Esophagus muscularis mucosa (tissue), 4 donors: ENCODE measurements around the gene ATP6V0E1. TPM values are rescaled to one million over a fixed set of nuclear protein-coding genes. Genes with fewer than 3 reads are reported as not detected.

Experiments used
- DNase-seq: peaks from one replicate; pipeline ENCODE4 v3.0.0-alpha.2; 2017; ENCODE audit errors: extremely low spot score
- H3K27ac ChIP-seq, 4 donors: fragments of 200-600 bp; sonication (generic); replicated peaks in 1 of 4; 1 replicate in 3 of 4; 2 replicates in 1 of 4; pipeline ENCODE4 v1.5.1; 2016 to 2019; ENCODE audit warnings: mild to moderate bottlenecking in 1 of 4
- H3K27me3 ChIP-seq, 4 donors: fragments of 200-600 bp; sonication (generic); one replicate each; pipeline versions ENCODE4 v1.5.1 to v1.6.0; 2016 to 2019
- H3K36me3 ChIP-seq, 4 donors: fragments of 200-600 bp; sonication (generic); one replicate each; pipeline ENCODE4 v1.5.1; 2016 to 2019
- H3K4me1 ChIP-seq, 4 donors: fragments of 200-600 bp; sonication (generic); one replicate each; pipeline ENCODE4 v1.5.1; 2016 to 2019
- H3K4me3 ChIP-seq, 4 donors: fragments of 200-600 bp; sonication (generic); 1 replicate in 2 of 4; 2 replicates in 2 of 4; pipeline ENCODE4 v1.5.1; 2016 to 2019; ENCODE audit warnings: mild to moderate bottlenecking in 4 of 4, moderate library complexity in 1 of 4
- H3K9me3 ChIP-seq, 4 donors: fragments of 200-600 bp; sonication (generic); 1 replicate in 3 of 4; 2 replicates in 1 of 4; pipeline ENCODE4 v1.5.1; 2016 to 2019
- EP300 ChIP-seq: sonication (generic); formaldehyde crosslinking; IDR thresholded peaks from one replicate; pipeline ENCODE4 v1.6.1; 2017; ENCODE audit warnings: antibody characterized with exemption
- POLR2A ChIP-seq: fragments of 450-650 bp; IDR thresholded peaks from one replicate; pipeline ENCODE4 v1.6.1; 2017; ENCODE audit warnings: antibody characterized with exemption, moderate library complexity, mild to moderate bottlenecking, low read depth
- POLR2AphosphoS5 ChIP-seq, 2 donors: sonication (generic); formaldehyde crosslinking; IDR thresholded peaks; one replicate each; pipeline ENCODE4 v1.6.1; 2017; ENCODE audit warnings: antibody characterized with exemption in 2 of 2
- WGBS: methylation state at CpG from one replicate; pipeline ENCODE4 v1.1.5; 2018; 5-methylcytosine and 5-hydroxymethylcytosine counted together
- intact Hi-C: fragments of 100-400 bp; cut with DNase I; formaldehyde crosslinking; loops from one replicate; pipeline ENCODE4 v1.15.1; 2023
- total RNA-seq, 4 donors: library from RNA; depleted of rRNA; stranded (reverse); fragments of >200 nt; gene quantifications; one replicate each; pipeline versions ENCODE4 v1.1.0 to v1.2.1, GENCODE V29; 2016
- TF ChIP-seq, protein P1 (sequence below), 3 experiments: fragments of 200-600 bp in 2 of 3; fragments of 450-650 bp in 1 of 3; sonication (generic) in 2 of 3; IDR thresholded peaks; one replicate each; pipeline ENCODE4 v1.5.1; 2017 to 2019; ENCODE audit warnings: antibody characterized with exemption in 3 of 3, mild to moderate bottlenecking in 2 of 3, moderate library complexity in 1 of 3

Gene ATP6V0E1
- total RNA-seq, 4 donors from 2014 or later, result 106 to 210 (median 133) TPM

DNA sequence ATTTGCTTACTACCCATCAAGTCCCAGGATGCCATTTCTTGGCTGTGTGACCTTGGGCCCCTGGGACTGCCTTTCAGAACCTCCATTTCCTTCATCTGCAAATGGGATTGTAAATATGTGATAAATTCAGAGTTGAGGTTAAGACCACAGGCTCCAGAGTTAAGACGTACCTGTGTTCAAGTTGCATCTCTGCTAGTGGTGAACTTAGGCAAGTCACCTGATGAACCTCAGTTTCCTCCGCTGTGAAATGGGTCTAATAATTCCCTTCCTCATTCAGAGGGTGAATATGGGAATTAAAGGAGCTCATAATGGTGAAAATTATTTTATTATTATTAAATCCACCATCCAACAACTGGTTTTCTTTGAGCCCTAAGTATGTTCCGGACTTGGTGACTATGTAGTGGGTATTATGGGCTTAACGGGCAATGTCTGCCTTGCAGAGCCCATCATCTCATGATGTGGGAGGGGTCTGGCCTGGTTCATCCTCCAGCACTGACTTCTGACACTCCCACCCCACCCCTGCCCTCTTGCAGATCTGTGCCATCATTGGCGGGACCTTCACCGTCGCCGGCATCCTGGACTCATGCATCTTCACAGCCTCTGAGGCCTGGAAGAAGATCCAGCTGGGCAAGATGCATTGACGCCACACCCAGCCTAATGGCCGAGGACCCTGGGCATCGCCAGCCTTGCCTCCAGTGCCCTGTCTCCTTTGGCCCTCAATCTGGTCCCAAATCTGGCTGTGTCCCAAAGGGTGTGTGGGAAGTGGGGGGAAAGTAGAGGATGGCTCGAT lies 33.2 kb upstream of the ATP6V0E1 start:
- intact Hi-C loops, result no loop called here
- Histone ChIP-seq H3K4me3 (no peak overlapping the region), H3K27me3 (no peaks in the 10 kb centered on the region), H3K4me1 (peaks cover under 1 to 38% (median 11%) of the 10 kb centered on the region in 4 donors), H3K9me3 (no peaks in the 10 kb centered on the region), H3K36me3 (peaks cover 6 to 47% (median 40%) of the 10 kb centered on the region in 4 donors), H3K27ac (peak overlapping the region in 2 of 4 donors; percentile 68 to 79)
- no peak for DNase-seq
- 99% methylated on average over 10 of the region's 12 CpGs for WGBS
- TF ChIP-seq, protein P1, sequence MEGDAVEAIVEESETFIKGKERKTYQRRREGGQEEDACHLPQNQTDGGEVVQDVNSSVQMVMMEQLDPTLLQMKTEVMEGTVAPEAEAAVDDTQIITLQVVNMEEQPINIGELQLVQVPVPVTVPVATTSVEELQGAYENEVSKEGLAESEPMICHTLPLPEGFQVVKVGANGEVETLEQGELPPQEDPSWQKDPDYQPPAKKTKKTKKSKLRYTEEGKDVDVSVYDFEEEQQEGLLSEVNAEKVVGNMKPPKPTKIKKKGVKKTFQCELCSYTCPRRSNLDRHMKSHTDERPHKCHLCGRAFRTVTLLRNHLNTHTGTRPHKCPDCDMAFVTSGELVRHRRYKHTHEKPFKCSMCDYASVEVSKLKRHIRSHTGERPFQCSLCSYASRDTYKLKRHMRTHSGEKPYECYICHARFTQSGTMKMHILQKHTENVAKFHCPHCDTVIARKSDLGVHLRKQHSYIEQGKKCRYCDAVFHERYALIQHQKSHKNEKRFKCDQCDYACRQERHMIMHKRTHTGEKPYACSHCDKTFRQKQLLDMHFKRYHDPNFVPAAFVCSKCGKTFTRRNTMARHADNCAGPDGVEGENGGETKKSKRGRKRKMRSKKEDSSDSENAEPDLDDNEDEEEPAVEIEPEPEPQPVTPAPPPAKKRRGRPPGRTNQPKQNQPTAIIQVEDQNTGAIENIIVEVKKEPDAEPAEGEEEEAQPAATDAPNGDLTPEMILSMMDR (IDR thresholded peaks at IDR 0.05), result no peak
- TF ChIP-seq EP300 (no peak), POLR2A (no peak)

DNA sequence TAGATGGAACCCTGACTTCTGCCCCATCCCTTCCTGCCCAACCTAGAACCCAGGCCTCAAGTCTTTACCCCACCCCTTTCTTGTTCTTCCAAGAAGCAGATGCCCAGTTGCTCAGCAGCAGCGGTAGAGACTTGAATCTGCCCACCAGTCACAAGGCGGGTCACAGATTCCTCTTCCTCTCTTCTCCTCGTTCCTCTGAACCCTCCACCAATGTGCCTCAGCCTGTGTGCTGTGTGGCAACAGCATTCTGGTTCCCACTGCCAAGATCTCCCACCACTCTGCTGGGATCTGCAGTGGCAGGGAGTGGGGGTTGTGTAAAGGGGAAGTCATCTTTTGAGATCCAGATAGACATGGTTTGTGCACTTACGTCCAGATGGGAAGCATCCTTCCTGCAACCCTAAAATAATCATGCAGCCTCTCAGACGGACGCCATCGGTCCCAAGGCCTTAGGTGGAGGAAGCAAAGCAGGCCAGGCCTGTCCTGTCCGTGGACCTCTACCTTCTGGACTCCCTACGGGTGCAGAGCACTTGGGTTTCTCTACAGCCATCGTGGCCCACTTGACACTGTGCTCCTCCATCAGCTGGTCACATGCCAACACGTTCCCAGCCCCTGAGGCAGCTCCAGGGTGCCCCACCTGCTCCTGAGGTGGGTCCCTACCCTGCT lies 32.1 kb upstream of the ATP6V0E1 start:
- WGBS, result 80% methylated on average over 11 of the region's 11 CpGs
- DNase-seq, result no peak
- TF ChIP-seq, protein P1 (IDR thresholded peaks at IDR 0.05), result no peak
- TF ChIP-seq POLR2AphosphoS5 (IDR thresholded peaks at IDR 0.05), result no peak
- no peak for TF ChIP-seq EP300
- no peak for TF ChIP-seq POLR2A
- Histone ChIP-seq H3K4me3 (no peak overlapping the region), H3K4me1 (peaks cover 8 to 49% (median 14%) of the 10 kb centered on the region in 4 donors), H3K27ac (peak overlapping the region in 3 of 4 donors; percentile 68 to 79 (median 73)), H3K9me3 (no peaks in the 10 kb centered on the region), H3K27me3 (no peaks in the 10 kb centered on the region), H3K36me3 (peaks cover 2 to 37% (median 30%) of the 10 kb centered on the region in 4 donors)
- intact Hi-C loops, result no loop called here

DNA sequence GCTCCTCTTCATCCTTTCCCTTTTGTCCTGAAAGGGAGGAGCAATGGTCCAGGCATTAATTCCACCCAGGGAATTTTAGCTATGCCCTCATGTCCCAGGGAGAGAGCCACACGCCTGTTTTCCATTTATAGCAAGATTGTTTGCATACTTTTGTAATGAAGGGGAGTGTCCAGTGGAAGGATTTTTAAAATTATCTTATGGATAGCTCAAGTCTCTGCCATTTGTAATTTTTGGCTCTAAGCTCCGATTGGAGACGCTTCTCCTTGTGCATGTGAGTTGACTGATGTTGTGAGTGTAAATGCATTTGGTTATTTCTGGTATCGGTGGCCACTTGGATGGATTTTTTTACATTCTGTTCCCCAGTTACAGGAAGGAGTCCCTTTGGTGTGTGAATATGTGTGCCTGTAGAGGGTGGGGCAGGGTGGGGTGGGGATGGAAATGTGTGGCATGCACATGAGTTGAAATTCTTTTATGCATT lies 31.5 kb upstream of the ATP6V0E1 start:
- DNase-seq, result no peak
- 62% methylated on average over 4 of the region's 4 CpGs for WGBS
- intact Hi-C loops, result no loop called here
- no peaks in the 10 kb centered on the region for H3K9me3 ChIP-seq
- TF ChIP-seq POLR2A, result no peak
- TF ChIP-seq, protein P1 (IDR thresholded peaks at IDR 0.05), result no peak
- TF ChIP-seq EP300, result no peak
- TF ChIP-seq POLR2AphosphoS5 (IDR thresholded peaks at IDR 0.05), result peak; percentile 9 to 57
- peaks cover 0 to 33% (median 25%) of the 10 kb centered on the region in 4 donors for H3K36me3 ChIP-seq
- H3K27me3 ChIP-seq, result no peaks in the 10 kb centered on the region
- peak overlapping the region in 3 of 4 donors; percentile 68 to 79 (median 73) for H3K27ac ChIP-seq
- H3K4me1 ChIP-seq, result peaks cover 8 to 51% (median 15%) of the 10 kb centered on the region in 4 donors
- no peak overlapping the region for H3K4me3 ChIP-seq

DNA sequence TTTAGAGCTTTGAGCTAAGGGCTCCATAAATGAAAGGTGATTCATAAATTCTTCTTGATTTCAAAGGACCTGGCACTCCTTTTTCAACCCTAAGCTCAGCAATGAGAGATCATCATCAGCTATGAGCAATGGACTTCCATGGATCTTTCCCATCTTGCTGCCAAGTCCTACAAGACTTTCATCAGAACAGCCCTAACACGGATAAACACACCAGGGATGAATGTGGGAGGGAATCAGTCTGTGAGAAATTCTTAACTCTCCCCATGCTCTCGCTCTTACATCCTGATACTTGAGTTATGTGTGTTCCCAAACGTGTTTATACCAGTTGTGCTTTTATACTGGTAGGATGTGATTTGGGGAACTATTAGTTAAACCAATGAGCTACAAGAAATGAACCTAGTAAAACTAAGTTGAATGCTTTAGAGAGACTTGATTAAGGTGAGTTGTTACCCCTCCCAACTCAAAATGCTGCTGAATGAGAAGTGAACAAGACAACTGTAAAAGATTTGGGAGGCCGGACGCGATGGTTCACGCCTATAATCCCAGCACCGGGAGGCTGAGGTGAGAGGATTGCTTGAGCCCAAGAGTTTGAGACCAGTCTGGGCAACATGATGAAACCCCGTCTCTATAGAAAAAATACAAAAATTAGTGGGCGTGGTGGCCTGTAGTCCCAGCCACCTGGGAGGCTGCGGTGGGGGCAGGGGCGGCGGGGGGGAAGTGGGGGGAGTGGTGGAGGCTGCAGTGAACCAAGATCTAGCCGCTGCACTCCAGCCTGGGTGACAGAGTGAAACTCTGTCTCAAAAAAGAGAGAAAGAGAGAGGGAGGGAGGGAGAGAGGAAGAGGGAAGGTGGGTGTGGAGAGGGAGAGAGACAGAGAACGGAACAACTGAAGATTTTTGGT lies 29.5 kb upstream of the ATP6V0E1 start:
- Histone ChIP-seq H3K9me3 (no peaks in the 10 kb centered on the region), H3K4me1 (peaks cover 10 to 67% (median 22%) of the 10 kb centered on the region in 4 donors), H3K4me3 (peak overlapping the region in 2 of 4 donors; percentile 4 to 9), H3K27ac (peak overlapping the region; percentile 55 to 79 (median 70)), H3K36me3 (peaks cover 0 to 23% (median 17%) of the 10 kb centered on the region in 4 donors), H3K27me3 (no peaks in the 10 kb centered on the region)
- TF ChIP-seq, protein P1 (IDR thresholded peaks at IDR 0.05), result no peak
- TF ChIP-seq POLR2AphosphoS5 (IDR thresholded peaks at IDR 0.05), result peak; percentile 25 to 74
- no peak for DNase-seq
- WGBS, result 64% methylated on average over 15 of the region's 15 CpGs
- intact Hi-C loops, result no loop called here
